Measurements from ENCODE around the gene ICE1. TPM values are rescaled to one million over a fixed set of nuclear protein-coding genes. Genes with fewer than 3 reads are reported as not detected.

Gene ICE1
- total and polyA plus RNA-seq, 9 of the 15 experiments (the other 6 are each of a cell fraction or from before 2014, with no cell fraction given): 4.9 to 47.4 (median 28.2) TPM

DNA sequence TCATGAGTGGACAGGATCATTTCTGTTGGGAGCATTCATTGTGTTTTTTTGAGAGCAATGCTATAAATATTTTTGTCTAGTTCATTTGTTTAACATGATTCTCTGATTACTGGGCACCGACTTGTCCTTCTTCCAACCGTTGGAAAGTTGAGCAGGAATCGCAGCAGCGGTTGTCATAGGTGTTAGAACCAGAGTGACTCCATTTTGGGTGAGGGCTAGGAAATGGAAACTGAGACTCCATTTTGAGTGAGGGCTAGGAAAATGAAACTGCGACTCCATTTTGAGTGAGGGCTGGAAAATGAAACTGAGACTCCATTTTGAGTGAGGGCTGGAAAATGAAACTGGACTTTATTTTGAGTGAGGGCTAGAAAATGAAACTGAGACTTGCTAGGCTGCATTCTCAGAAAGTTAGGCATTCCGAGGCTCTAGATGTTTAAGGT, 100.6 kb downstream of the ICE1 start (continued):
- peak; percentile 98 for TF ChIP-seq ZNF79 (CRISPR knock-in tag; IDR thresholded peaks at IDR 0.05; ENCODE audit: low read depth)
- TF ChIP-seq ZNF57 (CRISPR knock-in tag; IDR thresholded peaks at IDR 0.05): peak; percentile 93
- peak; percentile 71; the same call in 1 of the 2 replicates for TF ChIP-seq ZNF324 (CRISPR knock-in tag; IDR thresholded peaks at IDR 0.05)
- peak; percentile 83 for TF ChIP-seq ELF2 (CRISPR knock-in tag; IDR thresholded peaks at IDR 0.05)
- no peak for TF ChIP-seq PRPF4 (IDR thresholded peaks at IDR 0.05; ENCODE audit: insufficient read depth, low read depth, low read length, poor library complexity, severe bottlenecking)
- peak in 1 of 2 experiments; percentile 49; a peak in 2 of 4 replicates for TF ChIP-seq RAD21 (CRISPR knock-in tag; conservative IDR thresholded peaks at IDR 0.05 in 1 of 2, IDR thresholded peaks at IDR 0.05 in 1 of 2)
- TF ChIP-seq DDX20 (tag; IDR thresholded peaks at IDR 0.05; ENCODE audit: low read depth): peak; percentile 99
- TF ChIP-seq ZNF586 (CRISPR knock-in tag; conservative IDR thresholded peaks at IDR 0.05): peak; percentile 91
- 0 out of 2 replicates have a peak, but pooled peaks have one; percentile 42 for TF ChIP-seq ZNF695 (CRISPR knock-in tag; IDR thresholded peaks at IDR 0.05)
- TF ChIP-seq ZNF780A (CRISPR knock-in tag; IDR thresholded peaks at IDR 0.05): 0 out of 2 replicates have a peak, but pooled peaks have one; percentile 61
- TF ChIP-seq RREB1 (CRISPR knock-in tag; IDR thresholded peaks at IDR 0.05): peak; percentile 99
- 0 out of 2 replicates have a peak, but pooled peaks have one; percentile 28 for TF ChIP-seq ZNF23 (CRISPR knock-in tag; IDR thresholded peaks at IDR 0.05)
- peak; percentile 94; the same call in 1 of the 2 replicates for TF ChIP-seq ELK3 (CRISPR knock-in tag; IDR thresholded peaks at IDR 0.05)
- peak; percentile 99 for TF ChIP-seq ELF4 (CRISPR knock-in tag; IDR thresholded peaks at IDR 0.05)
- peak; percentile 100 for TF ChIP-seq ZBTB26 (CRISPR knock-in tag; IDR thresholded peaks at IDR 0.05)
- TF ChIP-seq KDM2B (CRISPR knock-in tag; IDR thresholded peaks at IDR 0.05): no peak
- TF ChIP-seq MLX (CRISPR knock-in tag; conservative IDR thresholded peaks at IDR 0.05): peak in 1 of 2 experiments; percentile 76; a peak in 1 of 4 replicates
- peak in 1 of 2 experiments; percentile 94; a peak in 2 of 4 replicates for TF ChIP-seq MAZ (CRISPR knock-in tag; conservative IDR thresholded peaks at IDR 0.05 in 1 of 2, IDR thresholded peaks at IDR 0.05 in 1 of 2)

Measured in K562 (cell line).